ENCODE results near the gene HOXA5.

HOXA5 gene

GRCh38 chr7:27143023-27143949 lies at the start of gene HOXA5:
HOXA5 (minus strand) TSS chr7:27143681; CDS start chr7:27143607, 74 bp downstream.
- no peak for DNase-seq

GRCh38 chr7:27192546-27193334 lies 49.3 kb upstream of the HOXA5 start:
- DNase-seq, result no peak

- DNase-seq, result no peak
Observed at GRCh38 chr7:27191833-27192545, 48.5 kb upstream of the HOXA5 start.

GRCh38 chr7:27191161-27191731 lies 47.8 kb upstream of the HOXA5 start:
- DNase-seq, result no peak

GRCh38 chr7:27189997-27190748 lies 46.7 kb upstream of the HOXA5 start:
- no peak for DNase-seq

GRCh38 chr7:27189295-27189996 lies 46.0 kb upstream of the HOXA5 start:
- no peak for DNase-seq

- no peak for DNase-seq
Observed at GRCh38 chr7:27188386-27189294, 45.2 kb upstream of the HOXA5 start.

- DNase-seq, result no peak
Observed at GRCh38 chr7:27187475-27188385, 44.2 kb upstream of the HOXA5 start.

GRCh38 chr7:27186668-27187474 lies 43.4 kb upstream of the HOXA5 start:
- DNase-seq, result no peak

GRCh38 chr7:27185854-27186667 lies 42.6 kb upstream of the HOXA5 start:
- DNase-seq, result no peak

GRCh38 chr7:27185013-27185853 lies 41.8 kb upstream of the HOXA5 start, which contains the start of gene HOXA11:
HOXA11 (minus strand) TSS chr7:27185232; CDS start chr7:27185144, 88 bp downstream.
- DNase-seq, result no peak

GRCh38 chr7:27184337-27185012 lies 41.0 kb upstream of the HOXA5 start:
- no peak for DNase-seq

GRCh38 chr7:27183682-27184336 lies 40.3 kb upstream of the HOXA5 start:
- no peak for DNase-seq

- no peak for DNase-seq
Observed at GRCh38 chr7:27182861-27183681, 39.6 kb upstream of the HOXA5 start.
